NCI-H2196 (cell line): ENCODE data around the gene PITPNB.
A peak's percentile ranks its signal among the peaks of the same experiment; 100 is the strongest.

Experiments used
- DNase-seq: peaks from one replicate; lab custom pipeline; 2025; ENCODE audit not compliant: unreplicated experiment; lab: John Stamatoyannopoulos, UW

PITPNB gene

GRCh38 chr22:27919942-27920755 lies 1.1 kb upstream of the PITPNB start:
- DNase-seq = no peak

DNA sequence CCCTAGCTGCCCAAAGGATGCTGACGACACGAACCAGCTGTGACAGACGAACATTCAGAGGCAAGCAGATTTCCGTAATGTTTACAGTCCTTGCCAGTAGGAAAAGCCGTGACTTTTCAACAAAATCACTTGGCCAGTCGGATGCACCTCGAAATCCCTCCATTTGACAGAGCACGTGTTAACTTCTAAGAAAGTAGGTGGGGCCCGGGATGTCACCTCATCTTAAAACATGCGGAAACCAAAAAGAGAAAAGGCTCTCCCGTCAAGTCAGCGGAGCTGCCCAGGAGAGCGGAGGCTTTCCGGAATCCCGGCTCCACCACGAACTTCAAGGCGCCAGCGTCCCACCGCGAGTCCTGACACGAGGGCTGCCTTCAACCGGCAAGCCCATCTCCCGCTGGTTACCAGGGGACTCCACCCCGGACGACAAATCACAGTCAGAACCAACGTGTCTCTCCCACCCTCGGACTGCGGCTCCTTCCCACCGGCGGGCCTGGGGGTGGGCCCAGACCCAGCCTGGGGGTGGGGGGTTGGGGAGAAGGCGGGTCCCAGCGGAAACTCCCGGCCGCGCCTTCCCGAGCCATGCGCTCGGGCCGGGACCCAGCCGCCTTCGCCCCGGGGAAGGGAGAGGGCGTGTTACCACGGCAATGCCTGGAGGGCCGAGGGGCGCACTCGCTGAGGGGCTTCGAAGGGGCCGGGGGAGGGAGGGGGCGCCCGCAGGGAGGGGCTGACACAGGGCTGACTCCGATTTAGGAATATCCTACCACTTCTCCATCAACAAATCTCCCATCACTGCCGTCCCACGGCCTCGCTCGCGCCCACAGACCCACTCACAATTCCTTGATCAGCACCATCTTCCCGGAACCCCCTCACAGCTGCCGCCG lies 475 bp downstream of the PITPNB start:
- no peak for DNase-seq

- no peak for DNase-seq
These were observed 3.1 kb downstream of the PITPNB start for GRCh38 chr22:27915986-27916385.

DNA sequence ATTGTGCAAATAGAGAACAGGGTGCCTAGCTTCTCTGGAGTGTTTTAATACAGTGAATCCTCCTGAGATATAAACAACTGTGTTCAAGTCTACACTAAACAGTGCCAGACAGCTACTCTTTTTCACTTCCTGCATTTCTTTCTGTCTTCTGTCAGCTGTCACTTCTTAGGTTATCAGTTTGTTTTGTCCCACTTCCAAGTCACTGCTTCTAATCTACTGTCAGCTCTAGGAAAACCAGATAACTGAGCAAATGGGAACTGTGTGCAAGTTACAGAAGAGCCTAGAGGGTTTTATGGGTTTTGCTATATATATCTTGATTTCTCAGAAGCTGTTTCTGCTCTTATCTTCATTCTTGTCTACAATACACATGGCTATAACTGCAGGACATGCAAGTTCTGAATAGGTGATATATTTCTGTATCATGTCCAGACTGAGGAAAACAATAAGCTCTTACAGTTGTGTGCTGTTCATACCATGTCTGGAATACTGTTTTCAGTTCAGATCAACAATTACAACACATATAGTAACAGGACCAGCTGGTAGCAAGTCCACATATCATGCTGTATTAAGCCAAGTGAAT lies 5.8 kb downstream of the PITPNB start:
- DNase-seq = no peak

GRCh38 chr22:27912101-27912500 lies 7.0 kb downstream of the PITPNB start:
- DNase-seq = no peak

GRCh38 chr22:27911330-27911729 lies 7.7 kb downstream of the PITPNB start:
- DNase-seq = no peak

DNA sequence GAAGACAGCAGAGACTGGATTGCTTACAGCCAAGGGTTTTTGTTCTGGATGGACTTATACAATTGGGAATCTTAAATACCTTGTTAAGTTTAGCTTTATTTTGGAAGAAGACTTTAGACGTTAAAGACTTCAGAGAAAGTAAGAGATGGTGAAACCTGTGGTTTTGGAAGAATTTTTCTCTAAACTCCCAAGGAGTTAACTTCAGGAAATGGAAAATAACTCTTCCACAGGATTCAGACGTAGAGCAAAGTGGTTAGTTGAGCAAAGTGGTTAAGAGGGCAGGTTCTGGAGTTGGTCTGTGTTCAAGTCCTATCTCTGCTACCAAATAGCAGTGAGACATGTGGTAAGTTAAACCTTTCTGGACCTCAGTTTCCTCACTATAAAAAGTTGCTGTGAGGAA lies 12.8 kb downstream of the PITPNB start:
- no peak for DNase-seq

GRCh38 chr22:27905653-27906052 lies 13.4 kb downstream of the PITPNB start:
- DNase-seq = no peak

DNA sequence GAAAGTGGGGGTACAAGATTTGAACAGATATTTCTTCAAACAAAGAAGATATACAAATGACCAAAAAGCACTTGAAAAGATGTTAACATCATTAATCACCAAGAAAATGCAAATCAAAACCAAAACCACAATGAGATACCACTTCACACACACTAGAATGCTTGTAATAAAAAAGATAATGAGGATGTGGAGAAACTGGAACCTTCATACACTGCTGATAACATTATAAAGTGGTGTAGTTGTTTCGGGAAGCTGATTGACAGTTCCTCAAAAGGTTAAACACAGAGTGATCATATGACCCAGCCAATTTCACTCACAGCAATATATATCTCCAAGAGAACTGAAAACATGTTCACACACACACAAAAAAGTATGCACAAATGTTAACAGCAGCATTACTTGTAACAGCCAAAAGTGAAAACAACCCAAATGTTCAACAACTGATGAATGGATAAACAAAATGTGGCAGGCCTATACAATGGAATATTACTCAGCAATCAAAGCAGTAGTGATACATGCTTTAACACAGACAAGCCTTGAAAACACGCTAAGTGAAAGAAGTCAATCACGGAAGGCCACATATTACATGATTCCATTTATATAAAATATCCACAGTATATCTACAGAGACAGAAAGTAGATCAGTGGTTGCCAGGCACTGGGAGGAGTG lies 15.1 kb downstream of the PITPNB start:
- DNase-seq = no peak

DNA sequence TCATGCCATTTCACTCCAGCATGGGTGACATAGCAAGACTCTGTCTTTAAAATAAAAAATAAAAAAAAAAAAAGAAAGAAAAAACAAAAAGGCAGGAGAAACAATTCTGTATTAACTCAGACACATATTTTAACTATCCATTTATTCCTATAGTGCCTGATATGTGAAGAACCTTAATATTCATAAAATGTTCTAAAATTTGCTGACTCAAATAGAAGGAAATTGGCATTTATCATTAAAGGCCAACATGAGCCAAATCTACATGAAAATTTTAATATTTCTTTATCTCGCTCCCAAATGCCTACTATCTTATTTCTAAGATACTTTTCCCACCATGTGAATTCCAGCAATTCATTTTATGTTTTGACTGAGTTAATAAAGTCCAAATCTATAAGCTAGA lies 18.9 kb downstream of the PITPNB start:
- DNase-seq = no peak

GRCh38 chr22:27896245-27896644 lies 22.8 kb downstream of the PITPNB start:
- DNase-seq = no peak

DNA sequence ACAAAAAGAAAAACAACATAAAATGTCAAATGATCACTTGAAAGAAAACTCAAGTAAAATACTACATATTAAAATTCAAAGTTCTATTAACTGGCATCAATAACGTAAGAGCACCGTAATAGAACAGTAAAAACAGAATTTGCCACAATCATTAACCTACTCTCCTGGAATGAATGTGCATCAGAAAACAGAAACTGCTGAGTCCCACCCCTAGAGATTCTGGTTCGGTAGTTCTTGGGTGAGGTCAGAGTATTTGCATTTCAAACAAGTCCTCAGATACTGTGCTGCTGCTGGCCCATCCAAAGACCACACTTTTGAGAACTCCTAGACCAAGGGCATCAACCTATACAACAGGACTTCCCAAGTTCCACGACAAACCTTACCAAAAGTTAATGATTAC lies 23.5 kb downstream of the PITPNB start:
- no peak for DNase-seq

- no peak for DNase-seq
These were observed 26.2 kb downstream of the PITPNB start for GRCh38 chr22:27892811-27893210.

DNA sequence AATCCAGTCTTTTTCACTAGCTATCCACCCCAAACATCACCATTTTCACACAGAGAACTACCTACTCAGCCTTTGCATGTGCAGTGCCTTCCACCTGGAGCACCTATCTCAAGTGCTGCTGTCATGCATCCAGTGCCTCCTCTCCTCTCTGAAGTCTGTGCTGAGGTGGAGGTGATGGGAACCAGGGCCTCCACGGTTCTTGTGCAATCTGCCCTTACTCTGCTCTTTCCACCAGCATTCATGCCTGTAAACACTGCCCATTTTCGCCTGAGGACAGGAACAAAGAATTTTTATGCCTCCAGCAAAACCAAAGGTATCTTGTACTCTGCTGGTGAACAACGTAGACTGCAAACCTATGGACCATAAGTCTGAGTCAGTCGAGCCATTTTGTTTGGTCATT lies 27.0 kb downstream of the PITPNB start:
- DNase-seq = no peak

DNA sequence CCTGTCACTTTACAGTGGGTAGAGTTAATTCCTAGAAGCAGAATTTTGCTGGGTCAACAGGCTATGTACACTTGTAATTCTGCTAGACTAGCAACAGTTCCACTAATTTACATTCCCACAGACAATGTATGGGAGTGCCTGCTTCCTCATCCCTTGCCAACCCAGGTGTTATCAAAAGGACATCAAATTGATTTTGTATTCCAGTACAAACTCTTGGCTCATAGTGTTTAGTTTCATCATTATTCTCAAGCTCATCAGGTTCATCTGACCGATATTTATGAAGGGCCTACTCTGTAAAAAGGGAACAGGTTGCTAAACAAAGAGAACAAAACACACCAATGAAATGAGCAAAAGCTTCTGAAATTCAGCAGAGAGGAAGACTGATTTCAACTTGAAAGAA lies 30.7 kb downstream of the PITPNB start:
- no peak for DNase-seq

GRCh38 chr22:27886843-27887151 lies 32.3 kb downstream of the PITPNB start:
- DNase-seq = no peak

DNA sequence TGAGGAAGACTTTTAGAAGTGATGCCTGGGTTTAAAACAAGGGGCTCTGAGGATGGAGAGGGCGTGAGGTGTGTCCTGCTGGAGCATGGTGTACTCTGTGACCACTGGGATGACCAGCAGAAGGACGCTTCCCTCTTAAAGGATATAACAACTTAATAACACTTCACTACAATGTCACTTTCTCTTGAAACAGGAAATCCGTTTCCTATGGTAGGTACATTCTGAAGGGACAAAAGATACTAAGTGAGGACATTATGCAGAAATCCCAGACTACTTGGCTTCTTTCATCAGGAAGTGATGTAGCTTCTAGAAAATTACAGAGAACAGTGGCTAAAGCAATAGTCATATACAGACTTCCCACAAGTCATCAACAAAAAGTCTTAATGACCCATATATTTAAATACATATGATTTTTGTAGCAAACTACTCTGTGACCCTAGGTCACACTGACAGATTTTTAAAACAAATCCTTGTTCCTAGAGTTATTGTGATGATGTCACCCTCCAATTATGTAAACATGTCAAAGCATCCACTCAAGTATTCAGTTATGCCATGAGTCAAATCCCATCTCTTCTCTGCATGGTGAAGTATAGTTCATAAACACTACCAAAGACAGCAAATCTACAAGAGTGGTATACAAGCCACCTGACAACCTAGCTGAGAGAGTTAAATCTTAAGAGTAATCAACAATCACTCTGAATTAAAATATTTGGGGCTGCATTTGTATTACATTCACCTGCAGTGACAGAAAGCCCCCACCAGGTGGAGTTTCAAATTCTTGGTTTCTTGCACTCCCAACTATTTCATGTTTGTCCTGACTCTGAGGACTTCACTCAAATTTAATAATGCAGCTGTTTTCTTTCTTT lies 32.8 kb downstream of the PITPNB start:
- peak; percentile 14 for DNase-seq

GRCh38 chr22:27883656-27884350 lies 35.3 kb downstream of the PITPNB start:
- no peak for DNase-seq

GRCh38 chr22:27882507-27883290 lies 36.4 kb downstream of the PITPNB start:
- no peak for DNase-seq
